GM04504 (cell line): ENCODE data around the gene LAD1.

Experiments
- DNase-seq: peaks from one replicate; pipeline ENCODE4 v3.0.0-alpha.2; 2012; ENCODE audit warnings: low read depth

The LAD1 gene

GRCh38 chr1:201347498-201348210, 51.5 kb downstream of the LAD1 start:
- DNase-seq, result no peak

DNA sequence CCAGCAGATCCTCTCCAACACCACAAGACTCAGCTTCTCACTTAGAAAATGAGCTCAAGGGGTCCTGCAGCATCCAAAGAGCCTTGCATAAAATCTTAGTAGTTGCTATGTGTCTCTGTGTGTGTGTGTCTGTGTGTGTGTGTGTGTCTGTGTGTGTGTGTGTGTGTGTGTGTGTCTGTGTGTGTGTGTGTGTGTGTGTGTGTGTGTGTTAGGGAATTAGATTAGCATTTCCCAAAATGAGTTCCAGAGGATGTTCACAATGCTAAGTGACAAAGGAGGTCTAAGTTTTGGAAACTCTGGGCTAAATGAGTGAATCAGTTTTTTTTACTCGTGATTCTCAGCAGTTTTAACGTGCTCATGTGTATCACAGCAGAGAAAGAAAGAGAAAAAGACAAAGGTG, 52.1 kb downstream of the LAD1 start:
- DNase-seq, result no peak

- DNase-seq, result no peak
Measured at GRCh38 chr1:201346337-201346939, 52.7 kb downstream of the LAD1 start.

GRCh38 chr1:201345081-201345355, 54.1 kb downstream of the LAD1 start:
- no peak for DNase-seq

GRCh38 chr1:201344206-201345080, 54.7 kb downstream of the LAD1 start:
- DNase-seq, result no peak

DNA sequence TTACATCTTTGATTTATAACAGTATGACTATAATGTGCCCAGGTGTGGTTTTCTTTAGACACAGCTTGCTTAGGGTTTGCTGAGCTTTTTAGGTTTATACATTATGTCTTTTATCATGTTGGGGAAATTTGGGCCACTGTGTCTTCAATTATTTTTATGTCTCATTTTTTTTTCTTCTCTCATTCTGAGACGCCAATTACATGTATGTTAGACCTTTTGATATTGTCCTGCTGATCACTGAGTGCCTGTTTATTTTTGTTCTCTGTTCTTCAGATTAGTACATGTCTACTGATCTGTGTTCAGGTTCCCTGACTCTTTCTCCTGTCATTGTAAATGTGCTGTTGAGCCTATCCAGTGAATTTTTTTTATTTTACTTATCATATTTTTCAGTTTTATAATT, 57.7 kb downstream of the LAD1 start:
- DNase-seq, result no peak

DNA sequence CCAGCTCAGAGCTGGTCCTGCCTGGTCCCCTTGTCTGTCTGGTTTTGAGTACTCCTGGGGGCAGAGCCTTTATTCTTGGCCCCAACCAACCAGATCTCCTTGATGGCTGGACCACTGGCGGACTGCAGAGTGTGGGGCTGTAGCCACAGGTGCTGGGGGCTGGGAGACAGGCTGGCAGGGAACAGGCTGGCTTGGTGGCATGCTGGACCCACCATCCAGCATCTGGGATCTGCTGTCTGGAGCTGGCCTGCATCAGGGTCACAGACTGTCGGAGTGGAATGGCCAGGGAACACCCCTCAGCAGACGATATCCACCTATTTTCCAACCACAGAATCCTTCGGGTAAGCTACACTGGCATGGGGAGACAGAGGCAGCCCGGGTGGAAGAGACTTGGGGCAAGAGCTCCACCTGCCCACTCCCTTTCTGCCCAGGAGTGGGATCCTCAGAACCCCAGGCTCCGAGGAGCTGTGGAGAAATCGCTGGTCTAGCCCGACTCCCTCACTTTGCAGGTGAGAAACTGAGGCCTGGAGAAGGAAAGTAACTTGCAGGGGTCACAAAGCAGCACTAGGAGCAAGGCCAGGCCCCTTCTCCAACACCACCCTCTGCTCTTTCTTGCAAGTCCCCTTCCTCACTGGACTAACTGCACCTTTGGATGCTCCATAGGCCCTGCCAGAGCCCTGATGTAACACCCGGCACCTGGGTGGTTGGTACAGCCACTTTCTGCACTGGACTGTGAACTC, 62.2 kb downstream of the LAD1 start:
- DNase-seq, result no peak

GRCh38 chr1:201335901-201336300, 63.2 kb downstream of the LAD1 start:
- DNase-seq, result no peak

DNA sequence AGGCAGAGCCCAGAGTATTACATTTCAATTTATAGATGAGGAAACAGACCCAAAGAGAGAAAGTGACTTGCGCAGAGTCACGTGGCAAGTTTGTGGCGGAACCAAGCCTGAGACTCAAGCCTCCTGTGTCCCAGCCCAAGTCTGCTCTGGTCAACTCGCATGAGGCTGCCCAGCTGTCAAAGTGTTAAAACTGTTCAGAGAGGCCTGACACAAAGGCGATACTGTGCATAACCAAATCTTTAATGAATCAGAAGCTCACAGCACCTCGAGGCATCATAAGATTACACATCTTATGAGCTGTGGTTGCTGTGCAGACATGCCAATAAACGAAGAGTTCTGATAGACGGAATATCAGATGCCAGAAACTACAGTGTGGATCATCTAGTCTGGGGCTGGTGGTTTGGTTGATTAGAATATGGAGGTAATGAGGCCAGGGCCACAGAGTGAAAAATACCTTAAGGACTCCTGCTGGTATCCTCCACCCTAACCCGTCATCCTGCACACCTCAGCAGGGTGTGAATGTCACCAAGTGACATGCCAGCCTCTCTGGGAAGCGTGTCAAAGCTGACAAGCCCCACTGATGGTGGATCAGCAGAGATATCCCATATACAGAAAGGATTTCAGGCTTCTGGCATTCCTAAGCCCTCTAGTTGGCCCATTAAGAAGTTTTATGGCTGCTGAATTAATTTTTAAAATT, 63.8 kb downstream of the LAD1 start:
- no peak for DNase-seq

- DNase-seq, result no peak
Measured at GRCh38 chr1:201334325-201335173, 64.6 kb downstream of the LAD1 start.

DNA sequence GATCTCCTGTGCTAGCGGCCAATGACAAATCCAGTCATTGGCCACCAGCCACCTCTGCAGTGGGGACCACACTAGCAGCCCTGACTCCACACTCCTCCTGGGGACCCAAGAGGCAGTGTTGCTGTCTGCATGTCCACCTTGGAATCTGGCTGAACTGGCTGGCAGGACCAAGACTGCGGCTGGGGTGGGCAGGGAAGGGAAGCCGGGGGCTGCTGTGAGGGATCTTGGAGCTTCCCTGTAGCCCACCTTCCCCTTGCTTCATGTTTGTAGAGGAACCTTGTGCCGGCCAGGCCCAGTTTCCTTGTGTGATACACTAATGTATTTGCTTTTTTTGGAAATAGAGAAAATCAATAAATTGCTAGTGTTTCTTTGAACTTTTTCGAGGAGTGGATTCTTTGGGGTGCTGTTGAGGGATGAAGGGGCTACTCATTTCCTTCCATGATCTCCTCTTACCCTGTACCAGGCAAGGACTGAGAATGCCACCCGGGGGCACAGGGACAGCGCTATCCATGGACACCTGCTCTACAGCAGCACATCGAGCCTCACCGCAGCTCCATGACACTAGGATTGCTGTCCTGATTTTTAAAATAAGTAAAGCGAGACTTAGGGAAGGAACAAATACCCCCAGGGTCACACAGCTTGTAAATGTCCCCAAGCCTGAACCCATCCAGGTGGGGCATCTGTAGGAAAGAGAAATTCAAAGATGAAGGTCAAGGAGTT, 66.3 kb downstream of the LAD1 start:
- DNase-seq, result no peak

DNA sequence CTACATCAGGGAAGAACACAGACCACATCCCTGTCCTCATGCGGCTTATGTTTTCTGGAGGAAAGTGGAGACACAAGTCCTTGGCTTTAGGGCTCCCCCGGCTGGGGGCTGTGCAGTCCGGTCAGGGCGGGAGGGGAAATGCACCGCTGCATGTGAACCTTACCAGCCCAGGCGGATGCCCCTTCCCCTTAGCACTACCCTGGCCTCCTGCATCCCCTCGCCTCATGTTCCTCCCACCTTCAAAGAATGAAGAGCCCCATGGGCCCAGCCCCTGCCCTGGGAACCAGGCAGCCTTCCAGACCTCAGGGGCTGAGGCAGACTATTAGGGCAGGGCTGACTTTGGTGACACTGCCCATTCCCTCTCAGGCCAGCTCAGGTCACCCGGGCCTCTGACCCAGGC, 67.1 kb downstream of the LAD1 start:
- DNase-seq, result no peak

DNA sequence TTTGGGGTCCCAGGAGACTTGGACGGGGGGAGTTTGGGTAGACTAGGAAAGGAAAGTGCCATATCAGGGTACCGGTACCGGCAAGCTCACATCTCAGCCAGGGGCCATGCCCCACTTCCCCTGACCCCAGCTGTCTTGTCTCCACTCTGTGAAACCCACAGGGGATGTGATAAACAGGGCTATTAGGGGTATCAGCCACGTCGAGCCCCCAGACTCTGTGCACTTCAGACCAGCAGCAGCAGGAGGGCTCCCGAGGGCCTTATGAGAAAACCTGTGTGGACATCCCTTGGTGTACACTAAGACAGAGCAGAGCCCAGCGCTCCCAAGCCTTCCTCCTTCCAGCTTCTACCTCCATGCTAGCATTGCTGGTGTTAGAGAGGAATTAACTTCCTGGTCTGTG, 68.0 kb downstream of the LAD1 start:
- DNase-seq, result no peak
